WTC11 (cell line): ENCODE data around the gene PPARD. TPM values are rescaled to one million over a fixed set of nuclear protein-coding genes. Genes with fewer than 3 reads are reported as not detected.

Experiments used
- ATAC-seq: fragments of 200-7000 bp; cut with Tn5 transposase; 2 replicates; pipeline ENCODE4 v1.10.0; 2021; ENCODE audit warnings: mild to moderate bottlenecking, moderate library complexity
- CTCF ChIA-PET: fragments of 300-600 bp; sonication (Branson Sonifier 250); formaldehyde crosslinking; loops from one replicate; lab custom pipeline; 2021; ENCODE audit warnings: antibody characterized with exemption; lab: Charles Lee
- POLR2A ChIA-PET: fragments of 350-600 bp; sonication (Branson Sonifier 250); formaldehyde crosslinking; loops from one replicate; lab custom pipeline; 2021; ENCODE audit warnings: antibody characterized with exemption; lab: Charles Lee
- DNase-seq: peaks from one replicate; pipeline ENCODE4 v3.0.0; 2021; ENCODE audit warnings: low spot score
- H3K27ac Mint-ChIP-seq: 2 replicates; pipeline ENCODE4 v1.8.0; 2021; ENCODE audit warnings: mixed read lengths
- H3K27me3 Mint-ChIP-seq: 2 replicates; pipeline ENCODE4 v1.8.0; 2021; ENCODE audit warnings: low read depth, mild to moderate bottlenecking, moderate library complexity, mixed read lengths
- H3K36me3 Mint-ChIP-seq: 2 replicates; pipeline ENCODE4 v1.8.0; 2021; ENCODE audit warnings: mixed read lengths
- H3K4me1 Mint-ChIP-seq: 2 replicates; pipeline ENCODE4 v1.8.0; 2022; ENCODE audit warnings: mixed read lengths
- H3K4me3 Mint-ChIP-seq: 2 replicates; pipeline ENCODE4 v1.8.0; 2021; ENCODE audit warnings: mild to moderate bottlenecking, moderate library complexity, mixed read lengths
- H3K9me3 Mint-ChIP-seq: 2 replicates; pipeline ENCODE4 v1.8.0; 2021; ENCODE audit warnings: mixed read lengths
- ARID4B ChIP-seq: sonication (generic); formaldehyde crosslinking; IDR thresholded peaks from 2 replicates; pipeline ENCODE4 v1.8.0; 2023; ENCODE audit warnings: missing genetic modification reagents, mild to moderate bottlenecking, borderline replicate concordance
- CDX4 ChIP-seq: fragments of 250-450 bp; sonication (Bioruptor Pico); IDR thresholded peaks from 2 replicates; pipeline ENCODE4 v1.9.0; 2021; ENCODE audit warnings: moderate library complexity, mild to moderate bottlenecking, inconsistent platforms, borderline replicate concordance
- CTCF ChIP-seq: fragments of 200-600 bp; IDR thresholded peaks from 2 replicates; pipeline ENCODE4 v1.8.0; 2022; ENCODE audit warnings: antibody characterized with exemption
- EMX1 ChIP-seq: fragments of 250-450 bp; sonication (Bioruptor Pico); IDR thresholded peaks from 2 replicates; pipeline ENCODE4 v1.8.0; 2021; ENCODE audit warnings: mild to moderate bottlenecking
- GTF2I ChIP-seq: fragments of 250-450 bp; sonication (Bioruptor Pico); conservative IDR thresholded peaks from 2 replicates; pipeline ENCODE4 v1.4.0; 2021; ENCODE audit warnings: mild to moderate bottlenecking
- HMGXB4 ChIP-seq: sonication (generic); formaldehyde crosslinking; IDR thresholded peaks from 2 replicates; pipeline ENCODE4 v1.8.1; 2023; ENCODE audit warnings: mild to moderate bottlenecking, moderate library complexity, missing genetic modification reagents
- IRF1 ChIP-seq: sonication (generic); formaldehyde crosslinking; IDR thresholded peaks from 2 replicates; pipeline ENCODE4 v1.8.0; 2023; ENCODE audit warnings: missing genetic modification reagents
- JAZF1 ChIP-seq: fragments of 250-450 bp; sonication (Bioruptor Pico); IDR thresholded peaks from 2 replicates; pipeline ENCODE4 v1.9.0; 2021; ENCODE audit warnings: moderate library complexity, mild to moderate bottlenecking, inconsistent platforms
- MLX ChIP-seq: sonication (generic); formaldehyde crosslinking; IDR thresholded peaks from 2 replicates; pipeline ENCODE4 v1.8.1; 2023; ENCODE audit warnings: mild to moderate bottlenecking, missing genetic modification reagents, moderate library complexity
- NFYB ChIP-seq: sonication (generic); formaldehyde crosslinking; conservative IDR thresholded peaks from 2 replicates; pipeline ENCODE4 v1.8.0; 2022; ENCODE audit warnings: low read depth, missing genetic modification reagents
- NR2C2 ChIP-seq: sonication (generic); formaldehyde crosslinking; IDR thresholded peaks from 2 replicates; pipeline ENCODE4 v1.8.0; 2022; ENCODE audit warnings: mild to moderate bottlenecking, missing genetic modification reagents
- NR3C1 ChIP-seq: sonication (generic); formaldehyde crosslinking; conservative IDR thresholded peaks from 2 replicates; pipeline ENCODE4 v1.8.1; 2023; ENCODE audit warnings: low read depth, mild to moderate bottlenecking, missing genetic modification reagents
- SP1 ChIP-seq: sonication (generic); formaldehyde crosslinking; conservative IDR thresholded peaks from 2 replicates; pipeline ENCODE4 v1.8.1; 2022; ENCODE audit warnings: missing genetic modification reagents
- TEAD1 ChIP-seq: sonication (generic); formaldehyde crosslinking; IDR thresholded peaks from 2 replicates; pipeline ENCODE4 v1.8.0; 2022; ENCODE audit warnings: mild to moderate bottlenecking, missing genetic modification reagents
- TEAD4 ChIP-seq: sonication (generic); formaldehyde crosslinking; IDR thresholded peaks from 2 replicates; pipeline ENCODE4 v1.8.0; 2022; ENCODE audit warnings: mild to moderate bottlenecking, missing genetic modification reagents
- ZNF232 ChIP-seq: sonication (generic); formaldehyde crosslinking; IDR thresholded peaks from 2 replicates; pipeline ENCODE4 v1.8.0; 2022; ENCODE audit warnings: mild to moderate bottlenecking, missing genetic modification reagents
- ZNF281 ChIP-seq: sonication (generic); formaldehyde crosslinking; IDR thresholded peaks from 2 replicates; pipeline ENCODE4 v1.8.0; 2023; ENCODE audit warnings: mild to moderate bottlenecking, missing genetic modification reagents
- ZNF396 ChIP-seq: fragments of 250-450 bp; sonication (Bioruptor Pico); IDR thresholded peaks from 2 replicates; pipeline ENCODE4 v1.8.0; 2021; ENCODE audit warnings: mild to moderate bottlenecking, moderate library complexity, borderline replicate concordance
- ZNF423 ChIP-seq: fragments of 250-450 bp; sonication (Bioruptor Pico); IDR thresholded peaks from 2 replicates; pipeline ENCODE4 v2.1.2; 2022; ENCODE audit warnings: mild to moderate bottlenecking, moderate library complexity
- ZNF425 ChIP-seq: fragments of 250-450 bp; sonication (Bioruptor Pico); conservative IDR thresholded peaks from 2 replicates; pipeline ENCODE4 v1.9.0; 2021; ENCODE audit warnings: mild to moderate bottlenecking
- total RNA-seq: library from RNA; stranded (reverse); gene quantifications from 3 replicates; pipeline ENCODE4 v1.2.3, GENCODE V29; 2021

The PPARD gene
- total RNA-seq, 1 experiment from 2014 or later = 14.7 TPM

- H3K4me1 Mint-ChIP-seq = peaks cover 18% of the 10 kb centered on the region
- ChIA-PET POLR2A (no interaction called here), CTCF (interaction anchor here (1.1 to 3.7 kb wide), 3 partner anchors 15 to 59 kb away, joined by 3 to 17 read pairs (median 7); no protein-coding TSS in a partner anchor)
- TF ChIP-seq ZNF281 (CRISPR knock-in tag) (no peak), JAZF1 (CRISPR knock-in tag) (no peak), NR3C1 (CRISPR knock-in tag) (no peak)
- H3K9me3 Mint-ChIP-seq = peaks cover 10% of the 10 kb centered on the region
- no peaks in the 10 kb centered on the region for H3K27me3 Mint-ChIP-seq
- no peak overlapping the region for H3K4me3 Mint-ChIP-seq
- peaks cover 7% of the 10 kb centered on the region for H3K36me3 Mint-ChIP-seq
- DNase-seq = no peak
- H3K27ac Mint-ChIP-seq = no peak overlapping the region
- ATAC-seq = no peak
These were observed 57.8 kb downstream of the PPARD start for GRCh38 chr6:35400111-35400510.

- CTCF ChIA-PET = interaction anchor here (1.1 to 3.7 kb wide), 3 partner anchors 14 to 59 kb away, joined by 3 to 17 read pairs (median 7); no protein-coding TSS in a partner anchor
- H3K27me3 Mint-ChIP-seq = no peaks in the 10 kb centered on the region
- ATAC-seq = no peak
- TF ChIP-seq ZNF396 (no peak), ZNF423 (no peak), NFYB (no peak), EMX1 (CRISPR knock-in tag) (no peak), TEAD1 (CRISPR knock-in tag) (no peak), GTF2I (CRISPR knock-in tag) (no peak), MLX (CRISPR knock-in tag) (no peak), ZNF425 (no peak), CDX4 (CRISPR knock-in tag) (no peak), TEAD4 (no peak), IRF1 (CRISPR knock-in tag) (no peak), NR3C1 (CRISPR knock-in tag) (no peak), SP1 (CRISPR knock-in tag) (no peak), ARID4B (CRISPR knock-in tag) (no peak), ZNF232 (CRISPR knock-in tag) (no peak), NR2C2 (CRISPR knock-in tag) (no peak), HMGXB4 (CRISPR knock-in tag) (no peak), CTCF (no peak)
These were observed 58.5 kb downstream of the PPARD start for GRCh38 chr6:35400901-35401311.

More at GRCh38 chr6:35400901-35401311, 58.5 kb downstream of the PPARD start:
- POLR2A ChIA-PET = no interaction called here
- DNase-seq = no peak
- H3K4me1 Mint-ChIP-seq = peaks cover 18% of the 10 kb centered on the region
- peaks cover 7% of the 10 kb centered on the region for H3K36me3 Mint-ChIP-seq
- no peak overlapping the region for H3K27ac Mint-ChIP-seq
- H3K9me3 Mint-ChIP-seq = peaks cover 10% of the 10 kb centered on the region
- H3K4me3 Mint-ChIP-seq = no peak overlapping the region
